ENCODE results near the gene RPS21. TPM values are rescaled to one million over a fixed set of nuclear protein-coding genes. Genes with fewer than 3 reads are reported as not detected.
A peak's percentile ranks its signal among the peaks of the same experiment; 100 is the strongest.

RPS21 gene
- total and polyA plus RNA-seq, 2 of the 13 experiments (the other 11 are each of a cell fraction or from before 2014, with no cell fraction given), result 2,647 to 11,063 TPM

GRCh38 chr20:62370115-62370806 is 16.6 kb upstream of the RPS21 start (continued):
- TF ChIP-seq, protein P1, sequence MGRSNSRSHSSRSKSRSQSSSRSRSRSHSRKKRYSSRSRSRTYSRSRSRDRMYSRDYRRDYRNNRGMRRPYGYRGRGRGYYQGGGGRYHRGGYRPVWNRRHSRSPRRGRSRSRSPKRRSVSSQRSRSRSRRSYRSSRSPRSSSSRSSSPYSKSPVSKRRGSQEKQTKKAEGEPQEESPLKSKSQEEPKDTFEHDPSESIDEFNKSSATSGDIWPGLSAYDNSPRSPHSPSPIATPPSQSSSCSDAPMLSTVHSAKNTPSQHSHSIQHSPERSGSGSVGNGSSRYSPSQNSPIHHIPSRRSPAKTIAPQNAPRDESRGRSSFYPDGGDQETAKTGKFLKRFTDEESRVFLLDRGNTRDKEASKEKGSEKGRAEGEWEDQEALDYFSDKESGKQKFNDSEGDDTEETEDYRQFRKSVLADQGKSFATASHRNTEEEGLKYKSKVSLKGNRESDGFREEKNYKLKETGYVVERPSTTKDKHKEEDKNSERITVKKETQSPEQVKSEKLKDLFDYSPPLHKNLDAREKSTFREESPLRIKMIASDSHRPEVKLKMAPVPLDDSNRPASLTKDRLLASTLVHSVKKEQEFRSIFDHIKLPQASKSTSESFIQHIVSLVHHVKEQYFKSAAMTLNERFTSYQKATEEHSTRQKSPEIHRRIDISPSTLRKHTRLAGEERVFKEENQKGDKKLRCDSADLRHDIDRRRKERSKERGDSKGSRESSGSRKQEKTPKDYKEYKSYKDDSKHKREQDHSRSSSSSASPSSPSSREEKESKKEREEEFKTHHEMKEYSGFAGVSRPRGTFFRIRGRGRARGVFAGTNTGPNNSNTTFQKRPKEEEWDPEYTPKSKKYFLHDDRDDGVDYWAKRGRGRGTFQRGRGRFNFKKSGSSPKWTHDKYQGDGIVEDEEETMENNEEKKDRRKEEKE (IDR thresholded peaks at IDR 0.05), result no peak
- TF ChIP-seq SOX5 (CRISPR knock-in tag; IDR thresholded peaks at IDR 0.05; ENCODE audit: borderline replicate concordance) (no peak), BORCS8-MEF2B (CRISPR knock-in tag; IDR thresholded peaks at IDR 0.05) (no peak; the same call in 1 of the 2 replicates), FOXC1 (CRISPR knock-in tag; IDR thresholded peaks at IDR 0.05; ENCODE audit: borderline replicate concordance) (peak; percentile 16; the same call in 1 of the 2 replicates), ZFAT (CRISPR knock-in tag; conservative IDR thresholded peaks at IDR 0.05) (no peak), HNF4A (CRISPR knock-in tag; IDR thresholded peaks at IDR 0.05) (peak; percentile 46), MED8 (CRISPR knock-in tag; IDR thresholded peaks at IDR 0.05; ENCODE audit: insufficient replicate concordance) (no peak), ZNF782 (CRISPR knock-in tag; IDR thresholded peaks at IDR 0.05; ENCODE audit: borderline replicate concordance) (0 out of 2 replicates have a peak, but pooled peaks have one; percentile 64), GATAD1 (CRISPR knock-in tag; IDR thresholded peaks at IDR 0.05) (no peak), EHMT2 (IDR thresholded peaks at IDR 0.05; ENCODE audit: borderline replicate concordance, low read depth, low read length) (no peak), ZNF12 (CRISPR knock-in tag; IDR thresholded peaks at IDR 0.05) (no peak), ZNF709 (CRISPR knock-in tag; IDR thresholded peaks at IDR 0.05) (no peak), ZNF225 (CRISPR knock-in tag; IDR thresholded peaks at IDR 0.05) (no peak), PRDM10 (CRISPR knock-in tag; IDR thresholded peaks at IDR 0.05; ENCODE audit: low read depth) (no peak; the same call in 1 of the 2 replicates), TBP (CRISPR knock-in tag; IDR thresholded peaks at IDR 0.05) (no peak)
- TF ChIP-seq, protein P2, sequence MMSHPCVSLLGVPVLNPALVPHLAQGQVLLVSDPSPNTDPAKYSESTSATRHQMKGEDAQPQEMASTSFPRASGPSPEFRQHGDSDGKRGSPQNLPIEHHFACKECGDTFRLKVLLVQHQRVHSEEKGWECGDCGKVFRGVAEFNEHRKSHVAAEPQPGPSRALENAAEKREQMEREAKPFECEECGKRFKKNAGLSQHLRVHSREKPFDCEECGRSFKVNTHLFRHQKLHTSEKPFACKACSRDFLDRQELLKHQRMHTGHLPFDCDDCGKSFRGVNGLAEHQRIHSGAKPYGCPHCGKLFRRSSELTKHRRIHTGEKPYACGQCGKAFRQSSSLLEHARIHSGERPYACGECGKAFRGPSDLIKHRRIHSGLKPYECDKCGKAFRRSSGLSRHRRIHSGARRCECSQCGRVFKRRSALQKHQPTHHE (CRISPR knock-in tag; IDR thresholded peaks at IDR 0.05; ENCODE audit: borderline replicate concordance), result no peak
- TF ChIP-seq, protein P3, sequence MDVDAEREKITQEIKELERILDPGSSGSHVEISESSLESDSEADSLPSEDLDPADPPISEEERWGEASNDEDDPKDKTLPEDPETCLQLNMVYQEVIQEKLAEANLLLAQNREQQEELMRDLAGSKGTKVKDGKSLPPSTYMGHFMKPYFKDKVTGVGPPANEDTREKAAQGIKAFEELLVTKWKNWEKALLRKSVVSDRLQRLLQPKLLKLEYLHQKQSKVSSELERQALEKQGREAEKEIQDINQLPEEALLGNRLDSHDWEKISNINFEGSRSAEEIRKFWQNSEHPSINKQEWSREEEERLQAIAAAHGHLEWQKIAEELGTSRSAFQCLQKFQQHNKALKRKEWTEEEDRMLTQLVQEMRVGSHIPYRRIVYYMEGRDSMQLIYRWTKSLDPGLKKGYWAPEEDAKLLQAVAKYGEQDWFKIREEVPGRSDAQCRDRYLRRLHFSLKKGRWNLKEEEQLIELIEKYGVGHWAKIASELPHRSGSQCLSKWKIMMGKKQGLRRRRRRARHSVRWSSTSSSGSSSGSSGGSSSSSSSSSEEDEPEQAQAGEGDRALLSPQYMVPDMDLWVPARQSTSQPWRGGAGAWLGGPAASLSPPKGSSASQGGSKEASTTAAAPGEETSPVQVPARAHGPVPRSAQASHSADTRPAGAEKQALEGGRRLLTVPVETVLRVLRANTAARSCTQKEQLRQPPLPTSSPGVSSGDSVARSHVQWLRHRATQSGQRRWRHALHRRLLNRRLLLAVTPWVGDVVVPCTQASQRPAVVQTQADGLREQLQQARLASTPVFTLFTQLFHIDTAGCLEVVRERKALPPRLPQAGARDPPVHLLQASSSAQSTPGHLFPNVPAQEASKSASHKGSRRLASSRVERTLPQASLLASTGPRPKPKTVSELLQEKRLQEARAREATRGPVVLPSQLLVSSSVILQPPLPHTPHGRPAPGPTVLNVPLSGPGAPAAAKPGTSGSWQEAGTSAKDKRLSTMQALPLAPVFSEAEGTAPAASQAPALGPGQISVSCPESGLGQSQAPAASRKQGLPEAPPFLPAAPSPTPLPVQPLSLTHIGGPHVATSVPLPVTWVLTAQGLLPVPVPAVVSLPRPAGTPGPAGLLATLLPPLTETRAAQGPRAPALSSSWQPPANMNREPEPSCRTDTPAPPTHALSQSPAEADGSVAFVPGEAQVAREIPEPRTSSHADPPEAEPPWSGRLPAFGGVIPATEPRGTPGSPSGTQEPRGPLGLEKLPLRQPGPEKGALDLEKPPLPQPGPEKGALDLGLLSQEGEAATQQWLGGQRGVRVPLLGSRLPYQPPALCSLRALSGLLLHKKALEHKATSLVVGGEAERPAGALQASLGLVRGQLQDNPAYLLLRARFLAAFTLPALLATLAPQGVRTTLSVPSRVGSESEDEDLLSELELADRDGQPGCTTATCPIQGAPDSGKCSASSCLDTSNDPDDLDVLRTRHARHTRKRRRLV (CRISPR knock-in tag; IDR thresholded peaks at IDR 0.05), result no peak

All from HepG2 (cell line).